ENCODE measurements around the gene NDST3.
A peak's percentile ranks its signal among the peaks of the same experiment; 100 is the strongest.
"Not testable (repeated sequence)": the region's sequence is repeated elsewhere in the genome, so short reads cannot be mapped to it uniquely, and the experiment has no call there.

The NDST3 gene

GRCh38 chr4:118235566-118236120 is 201.4 kb downstream of the NDST3 start:
- Histone ChIP-seq H3K9ac (ENCODE audit: low read length in 2 of 2) (no peak overlapping the region), H3K9me3 (ENCODE audit: control insufficient read depth in 2 of 2, low read length in 2 of 2) (no peaks in the 10 kb centered on the region), H3K27ac (ENCODE audit: low read length) (no peak overlapping the region), H3K27me3 (ENCODE audit: control insufficient read depth in 1 of 2, insufficient read depth in 2 of 2, low read length in 2 of 2) (no peaks in the 10 kb centered on the region), H3K4me3 (ENCODE audit: low read length in 2 of 2) (no peak overlapping the region), H3K36me3 (ENCODE audit: control insufficient read depth in 2 of 2, insufficient read depth in 2 of 2, low read length in 2 of 2) (no peaks in the 10 kb centered on the region), H3K4me1 (ENCODE audit: control insufficient read depth, insufficient read depth, low read length) (no peaks in the 10 kb centered on the region)

GRCh38 chr4:118237531-118237930 is 203.2 kb downstream of the NDST3 start:
- no peaks in the 10 kb centered on the region for H3K4me1 ChIP-seq (ENCODE audit: control insufficient read depth, insufficient read depth, low read length)
- H3K36me3 ChIP-seq (ENCODE audit: control insufficient read depth in 2 of 2, insufficient read depth in 2 of 2, low read length in 2 of 2): no peaks in the 10 kb centered on the region
- H3K9me3 ChIP-seq (ENCODE audit: control insufficient read depth in 2 of 2, low read length in 2 of 2): no peaks in the 10 kb centered on the region
- no peaks in the 10 kb centered on the region for H3K27me3 ChIP-seq (ENCODE audit: control insufficient read depth in 1 of 2, insufficient read depth in 2 of 2, low read length in 2 of 2)
- no peak overlapping the region for H3K27ac ChIP-seq (ENCODE audit: low read length)
- no peak overlapping the region for H3K9ac ChIP-seq (ENCODE audit: low read length in 2 of 2)
- no peak overlapping the region for H3K4me3 ChIP-seq (ENCODE audit: low read length in 2 of 2)

- Histone ChIP-seq H3K27ac (ENCODE audit: low read length) (no peak overlapping the region), H3K4me1 (ENCODE audit: control insufficient read depth, insufficient read depth, low read length) (no peaks in the 10 kb centered on the region), H3K9me3 (ENCODE audit: control insufficient read depth in 2 of 2, low read length in 2 of 2) (peaks cover 0 to 3% of the 10 kb centered on the region in 2 donors), H3K4me3 (ENCODE audit: low read length in 2 of 2) (no peak overlapping the region), H3K9ac (ENCODE audit: low read length in 2 of 2) (no peak overlapping the region), H3K27me3 (ENCODE audit: control insufficient read depth in 1 of 2, insufficient read depth in 2 of 2, low read length in 2 of 2) (no peaks in the 10 kb centered on the region), H3K36me3 (ENCODE audit: control insufficient read depth in 2 of 2, insufficient read depth in 2 of 2, low read length in 2 of 2) (no peaks in the 10 kb centered on the region)
Observed at GRCh38 chr4:118249890-118250289, 215.6 kb downstream of the NDST3 start.

GRCh38 chr4:118254368-118254767 is 220.1 kb downstream of the NDST3 start:
- Histone ChIP-seq H3K4me1 (ENCODE audit: control insufficient read depth, insufficient read depth, low read length) (no peaks in the 10 kb centered on the region), H3K9ac (ENCODE audit: low read length in 2 of 2) (no peak overlapping the region), H3K27me3 (ENCODE audit: control insufficient read depth in 1 of 2, insufficient read depth in 2 of 2, low read length in 2 of 2) (no peaks in the 10 kb centered on the region), H3K9me3 (ENCODE audit: control insufficient read depth in 2 of 2, low read length in 2 of 2) (peaks cover 0 to 3% of the 10 kb centered on the region in 2 donors), H3K27ac (ENCODE audit: low read length) (no peak overlapping the region), H3K4me3 (ENCODE audit: low read length in 2 of 2) (no peak overlapping the region), H3K36me3 (ENCODE audit: control insufficient read depth in 2 of 2, insufficient read depth in 2 of 2, low read length in 2 of 2) (no peaks in the 10 kb centered on the region)

- H3K27me3 ChIP-seq (ENCODE audit: control insufficient read depth in 1 of 2, insufficient read depth in 2 of 2, low read length in 2 of 2): no peaks in the 10 kb centered on the region
- H3K9ac ChIP-seq (ENCODE audit: low read length in 2 of 2): no peak overlapping the region
- no peak overlapping the region for H3K4me3 ChIP-seq (ENCODE audit: low read length in 2 of 2)
- no peaks in the 10 kb centered on the region for H3K36me3 ChIP-seq (ENCODE audit: control insufficient read depth in 2 of 2, insufficient read depth in 2 of 2, low read length in 2 of 2)
- H3K27ac ChIP-seq (ENCODE audit: low read length): no peak overlapping the region
- no peaks in the 10 kb centered on the region for H3K9me3 ChIP-seq (ENCODE audit: control insufficient read depth in 2 of 2, low read length in 2 of 2)
- H3K4me1 ChIP-seq (ENCODE audit: control insufficient read depth, insufficient read depth, low read length): no peaks in the 10 kb centered on the region
Observed at GRCh38 chr4:118259111-118259510, 224.8 kb downstream of the NDST3 start.

- Histone ChIP-seq H3K27ac (ENCODE audit: low read length) (no peak overlapping the region), H3K9ac (ENCODE audit: low read length in 2 of 2) (no peak overlapping the region), H3K4me3 (ENCODE audit: low read length in 2 of 2) (no peak overlapping the region), H3K36me3 (ENCODE audit: control insufficient read depth in 2 of 2, insufficient read depth in 2 of 2, low read length in 2 of 2) (no peaks in the 10 kb centered on the region), H3K4me1 (ENCODE audit: control insufficient read depth, insufficient read depth, low read length) (no peaks in the 10 kb centered on the region), H3K9me3 (ENCODE audit: control insufficient read depth in 2 of 2, low read length in 2 of 2) (no peaks in the 10 kb centered on the region), H3K27me3 (ENCODE audit: control insufficient read depth in 1 of 2, insufficient read depth in 2 of 2, low read length in 2 of 2) (no peaks in the 10 kb centered on the region)
Observed at GRCh38 chr4:118260309-118260708, 226.0 kb downstream of the NDST3 start.

- no peaks in the 10 kb centered on the region for H3K36me3 ChIP-seq (ENCODE audit: control insufficient read depth in 2 of 2, insufficient read depth in 2 of 2, low read length in 2 of 2)
- no peaks in the 10 kb centered on the region for H3K9me3 ChIP-seq (ENCODE audit: control insufficient read depth in 2 of 2, low read length in 2 of 2)
- H3K4me1 ChIP-seq (ENCODE audit: control insufficient read depth, insufficient read depth, low read length): no peaks in the 10 kb centered on the region
- no peak overlapping the region for H3K9ac ChIP-seq (ENCODE audit: low read length in 2 of 2)
- H3K27ac ChIP-seq (ENCODE audit: low read length): no peak overlapping the region
- H3K4me3 ChIP-seq (ENCODE audit: low read length in 2 of 2): no peak overlapping the region
- no peaks in the 10 kb centered on the region for H3K27me3 ChIP-seq (ENCODE audit: control insufficient read depth in 1 of 2, insufficient read depth in 2 of 2, low read length in 2 of 2)
Observed at GRCh38 chr4:118264096-118264495, 229.8 kb downstream of the NDST3 start.

GRCh38 chr4:118265312-118266144 is 231.2 kb downstream of the NDST3 start:
- no peak overlapping the region for H3K27ac ChIP-seq (ENCODE audit: low read length)
- no peak overlapping the region for H3K9ac ChIP-seq (ENCODE audit: low read length in 2 of 2)

GRCh38 chr4:118266145-118266496 is 231.8 kb downstream of the NDST3 start:
- not testable (repeated sequence) for H3K9ac ChIP-seq (ENCODE audit: low read length in 2 of 2); H3K36me3 ChIP-seq (ENCODE audit: control insufficient read depth in 2 of 2, insufficient read depth in 2 of 2, low read length in 2 of 2); H3K4me1 ChIP-seq (ENCODE audit: control insufficient read depth, insufficient read depth, low read length); H3K27ac ChIP-seq (ENCODE audit: low read length); H3K4me3 ChIP-seq (ENCODE audit: low read length in 2 of 2); H3K27me3 ChIP-seq (ENCODE audit: control insufficient read depth in 1 of 2, insufficient read depth in 2 of 2, low read length in 2 of 2); H3K9me3 ChIP-seq (ENCODE audit: control insufficient read depth in 2 of 2, low read length in 2 of 2)

More at GRCh38 chr4:118265312-118266144, 231.2 kb downstream of the NDST3 start:
- Histone ChIP-seq H3K4me1 (ENCODE audit: control insufficient read depth, insufficient read depth, low read length) (no peaks in the 10 kb centered on the region), H3K9me3 (ENCODE audit: control insufficient read depth in 2 of 2, low read length in 2 of 2) (no peaks in the 10 kb centered on the region), H3K36me3 (ENCODE audit: control insufficient read depth in 2 of 2, insufficient read depth in 2 of 2, low read length in 2 of 2) (no peaks in the 10 kb centered on the region), H3K27me3 (ENCODE audit: control insufficient read depth in 1 of 2, insufficient read depth in 2 of 2, low read length in 2 of 2) (no peaks in the 10 kb centered on the region), H3K4me3 (ENCODE audit: low read length in 2 of 2) (peak overlapping the region; percentile 42 to 63)

- Histone ChIP-seq H3K27me3 (ENCODE audit: control insufficient read depth in 1 of 2, insufficient read depth in 2 of 2, low read length in 2 of 2) (peaks cover 2% of the 10 kb centered on the region in 2 donors), H3K4me3 (ENCODE audit: low read length in 2 of 2) (no peak overlapping the region), H3K9me3 (ENCODE audit: control insufficient read depth in 2 of 2, low read length in 2 of 2) (no peaks in the 10 kb centered on the region), H3K4me1 (ENCODE audit: control insufficient read depth, insufficient read depth, low read length) (no peaks in the 10 kb centered on the region), H3K9ac (ENCODE audit: low read length in 2 of 2) (no peak overlapping the region), H3K36me3 (ENCODE audit: control insufficient read depth in 2 of 2, insufficient read depth in 2 of 2, low read length in 2 of 2) (no peaks in the 10 kb centered on the region), H3K27ac (ENCODE audit: low read length) (no peak overlapping the region)
Observed at GRCh38 chr4:118268780-118269179, 234.5 kb downstream of the NDST3 start.

GRCh38 chr4:118270492-118270891 is 236.2 kb downstream of the NDST3 start:
- H3K4me1 ChIP-seq (ENCODE audit: control insufficient read depth, insufficient read depth, low read length): no peaks in the 10 kb centered on the region
- no peak overlapping the region for H3K27ac ChIP-seq (ENCODE audit: low read length)
- H3K27me3 ChIP-seq (ENCODE audit: control insufficient read depth in 1 of 2, insufficient read depth in 2 of 2, low read length in 2 of 2): peaks cover 2 to 4% of the 10 kb centered on the region in 2 donors
- H3K36me3 ChIP-seq (ENCODE audit: control insufficient read depth in 2 of 2, insufficient read depth in 2 of 2, low read length in 2 of 2): no peaks in the 10 kb centered on the region
- H3K9me3 ChIP-seq (ENCODE audit: control insufficient read depth in 2 of 2, low read length in 2 of 2): no peaks in the 10 kb centered on the region
- no peak overlapping the region for H3K4me3 ChIP-seq (ENCODE audit: low read length in 2 of 2)
- H3K9ac ChIP-seq (ENCODE audit: low read length in 2 of 2): no peak overlapping the region

All from stomach smooth muscle (tissue), 2 donors.